IPS DF 19.7 (cell line): ENCODE results near the gene C1QTNF8.

Experiments
- DNase-seq: peaks from one replicate; pipeline ENCODE4 v3.0.0-alpha.2; 2013; ENCODE audit warnings: low read depth, low spot score

The C1QTNF8 gene

GRCh38 chr16:1045310-1045992 is 50.6 kb downstream of the C1QTNF8 start:
- DNase-seq = no peak

- DNase-seq = no peak
Measured at GRCh38 chr16:1044460-1045309, 51.4 kb downstream of the C1QTNF8 start.

DNA sequence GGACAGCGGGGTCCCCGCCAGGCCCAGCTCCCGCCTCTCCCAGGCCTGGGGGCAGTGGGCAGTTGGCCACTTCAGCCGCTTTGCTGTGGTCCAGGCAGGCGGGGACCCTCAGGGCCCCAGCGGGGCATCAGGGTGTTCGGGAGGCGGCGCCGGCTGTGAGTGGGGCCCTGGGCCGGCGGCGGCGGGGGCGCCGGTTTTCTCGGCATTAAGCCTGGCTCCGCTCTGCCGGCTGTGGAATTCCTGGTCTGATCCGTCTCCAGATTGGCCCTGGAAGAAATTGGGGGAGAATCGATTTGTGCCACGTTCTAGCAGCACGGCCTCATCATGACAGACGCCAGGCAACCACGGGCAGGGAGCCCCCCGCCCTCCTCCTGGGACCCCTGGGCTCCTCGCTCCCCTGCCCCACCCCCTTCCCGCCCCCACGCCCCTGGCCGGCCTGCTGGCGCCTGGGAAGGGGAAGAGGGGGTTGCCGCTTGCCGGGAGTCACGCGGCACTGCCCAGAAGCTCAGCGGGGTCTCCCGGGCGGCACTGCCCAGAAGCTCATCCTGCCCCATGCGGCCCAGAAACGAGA is 52.1 kb downstream of the C1QTNF8 start:
- DNase-seq = no peak

DNA sequence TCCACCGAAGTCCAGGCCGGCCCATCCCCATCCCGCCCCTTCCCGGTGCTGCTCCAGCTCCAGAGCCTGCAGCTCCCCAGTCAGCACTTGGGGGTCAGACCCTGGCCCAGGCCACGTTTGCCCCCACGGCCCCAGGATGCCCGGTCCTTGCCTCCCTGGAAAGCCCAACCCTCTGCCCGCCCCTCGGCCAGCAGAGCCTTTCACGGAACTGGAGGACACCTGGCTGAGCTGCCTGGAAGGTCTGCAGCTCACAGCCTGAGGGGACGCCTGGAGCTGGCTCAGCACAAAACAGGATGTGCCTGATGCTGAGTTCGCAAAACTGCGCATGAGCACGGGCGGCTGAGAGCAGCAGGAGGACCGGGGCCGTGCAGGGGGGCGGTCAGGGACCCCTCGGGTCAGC is 53.2 kb downstream of the C1QTNF8 start:
- no peak for DNase-seq

- no peak for DNase-seq
Measured at GRCh38 chr16:1042049-1042744, 53.8 kb downstream of the C1QTNF8 start.

- DNase-seq = no peak
Measured at GRCh38 chr16:1040346-1040745, 55.7 kb downstream of the C1QTNF8 start.

GRCh38 chr16:1039762-1040161 is 56.3 kb downstream of the C1QTNF8 start:
- DNase-seq = no peak

DNA sequence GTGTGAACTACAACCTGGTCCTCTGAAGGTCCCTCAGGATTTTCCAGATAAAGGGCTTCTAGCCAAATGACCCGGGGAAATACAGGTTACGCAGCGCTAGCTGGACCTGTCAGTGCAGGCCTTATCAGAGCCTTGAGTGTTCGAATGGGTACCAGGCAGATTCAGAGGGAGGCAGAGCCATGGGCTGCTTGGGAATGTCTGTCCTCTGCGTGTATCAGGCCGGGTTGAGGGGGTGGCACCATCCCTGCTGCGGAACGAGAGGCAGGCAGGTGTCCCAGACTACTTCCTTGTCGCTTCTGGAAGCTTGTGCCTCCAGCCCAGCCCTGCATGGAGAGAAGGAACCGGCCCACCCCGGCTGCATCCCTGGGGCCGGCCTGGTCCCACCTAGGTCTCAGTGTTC is 57.1 kb downstream of the C1QTNF8 start:
- DNase-seq = no peak
